GM12878 (cell line): ENCODE data around the gene TRAF3IP3. TPM values are rescaled to one million over a fixed set of nuclear protein-coding genes. Genes with fewer than 3 reads are reported as not detected.

Experiments
- ATAC-seq: fragments of 200-7000 bp; cut with Tn5 transposase; 3 replicates; pipeline ENCODE4 v1.9.1; 2020; ENCODE audit warnings: mild to moderate bottlenecking, moderate library complexity
- BruUV-seq: library from RNA; stranded (reverse); fragments of 400-500 nt; replicated peaks from 2 replicates; lab custom pipeline; 2021; lab: Mats Ljungman, UMichigan
- CTCF ChIA-PET: fragments of 300-600 bp; sonication (Branson Sonifier 250); formaldehyde crosslinking; extraction: SDS; loops from one replicate; lab custom pipeline; 2021; ENCODE audit warnings: inconsistent platforms; lab: Yijun Ruan, JAX
- POLR2A ChIA-PET: fragments of 350-600 bp; formaldehyde crosslinking; extraction: SDS; loops from one replicate; lab custom pipeline; 2021; ENCODE audit warnings: inconsistent platforms; lab: Charles Lee
- RAD21 ChIA-PET: fragments of 300-600 bp; sonication (Branson Sonifier 250); formaldehyde crosslinking; loops from one replicate; lab custom pipeline; 2023; ENCODE audit warnings: antibody characterized with exemption; ENCODE audit not compliant: unreplicated experiment; lab: Charles Lee
- SMC1A ChIA-PET: fragments of 300-600 bp; sonication (Branson Sonifier 250); formaldehyde crosslinking; loops from one replicate; lab custom pipeline; 2023; ENCODE audit not compliant: unreplicated experiment, uncharacterized antibody; lab: Charles Lee
- DNase-seq: peaks from one replicate; pipeline ENCODE4 v3.0.0-alpha.2; 2011; ENCODE audit warnings: low read depth, low spot score
- FAIRE-seq: peaks from 3 replicates; lab custom pipeline; 2011; peaks lifted over from hg19 to GRCh38; lab: Jason Lieb, UNC
- H2AFZ ChIP-seq: 2 replicates; pipeline ENCODE4 v1.6.0; 2011; ENCODE audit warnings: low read depth, low read length, control low read depth; ENCODE audit not compliant: control insufficient read depth
- H3K27ac ChIP-seq: 2 replicates; pipeline ENCODE4 v1.5.1; 2011; ENCODE audit warnings: control low read depth; ENCODE audit not compliant: control insufficient read depth, insufficient read depth
- H3K27me3 ChIP-seq, 2 experiments: replicated peaks in 1 of 2; 2 replicates each; pipeline versions ENCODE4 v1.6.0 to v1.6.1; 2011; ENCODE audit warnings: low read length in 1 of 2; ENCODE audit not compliant: control insufficient read depth in 2 of 2, insufficient read depth in 2 of 2
- H3K36me3 ChIP-seq, 2 experiments: 2 replicates each; pipeline ENCODE4 v1.5.1; 2011; ENCODE audit warnings: low read length in 1 of 2; ENCODE audit not compliant: control insufficient read depth in 2 of 2, insufficient read depth in 2 of 2
- H3K4me1 ChIP-seq: 2 replicates; pipeline ENCODE4 v1.6.1; 2011; ENCODE audit warnings: mild to moderate bottlenecking, low read length, moderate library complexity, mixed read lengths; ENCODE audit not compliant: control insufficient read depth, insufficient read depth
- H3K4me2 ChIP-seq: 2 replicates; pipeline ENCODE4 v1.6.0; 2011; ENCODE audit warnings: control low read depth; ENCODE audit not compliant: control insufficient read depth, insufficient read depth
- H3K4me3 ChIP-seq: fragments of 200-600 bp; sonication (generic); 2 replicates; pipeline ENCODE4 v1.5.1; 2016
- H3K79me2 ChIP-seq: 2 replicates; pipeline ENCODE4 v1.6.0; 2011; ENCODE audit warnings: low read length; ENCODE audit not compliant: control insufficient read depth, insufficient read depth
- H3K9ac ChIP-seq: 2 replicates; pipeline ENCODE4 v1.8.0; 2011; ENCODE audit warnings: low read length, control low read depth, mixed read lengths; ENCODE audit not compliant: control insufficient read depth, insufficient read depth
- H3K9me3 ChIP-seq: replicated peaks from 3 replicates; pipeline ENCODE4 v1.5.1; 2011; ENCODE audit warnings: mild to moderate bottlenecking, low read length; ENCODE audit not compliant: control insufficient read depth, insufficient read depth
- H4K20me1 ChIP-seq: 2 replicates; pipeline ENCODE4 v1.6.0; 2011; ENCODE audit not compliant: control insufficient read depth, insufficient read depth
- ATF7 ChIP-seq: fragments of 450-650 bp; IDR thresholded peaks from 2 replicates; pipeline ENCODE4 v1.6.1; 2016; ENCODE audit warnings: low read depth, mild to moderate bottlenecking
- BHLHE40 ChIP-seq, 2 experiments: fragments of 450-650 bp in 1 of 2; IDR thresholded peaks; 2 replicates each; pipeline ENCODE4 v1.6.1; 2011 to 2017; ENCODE audit warnings: low read depth in 2 of 2, borderline replicate concordance in 1 of 2, improper control_type of control experiment in 1 of 2, low read length in 1 of 2, mild to moderate bottlenecking in 1 of 2
- ETV6 ChIP-seq, 2 experiments: fragments of 450-650 bp in 1 of 2; IDR thresholded peaks in 1 of 2; conservative IDR thresholded peaks in 1 of 2; 2 replicates each; pipeline ENCODE4 v1.6.1; 2014; ENCODE audit warnings: antibody characterized with exemption in 1 of 2, borderline replicate concordance in 1 of 2, low read depth in 1 of 2, mild to moderate bottlenecking in 1 of 2, moderate library complexity in 1 of 2
- FOXM1 ChIP-seq: IDR thresholded peaks from 2 replicates; pipeline ENCODE4 v1.6.1; 2012; ENCODE audit warnings: low read depth, mild to moderate bottlenecking, inconsistent platforms, low read length, moderate library complexity
- IKZF1 ChIP-seq: fragments of 450-650 bp; conservative IDR thresholded peaks from 2 replicates; pipeline ENCODE4 v1.6.1; 2017; ENCODE audit warnings: antibody characterized with exemption, mild to moderate bottlenecking
- IRF4 ChIP-seq: IDR thresholded peaks from 2 replicates; pipeline ENCODE4 v1.6.1; 2011; ENCODE audit warnings: low read depth, low read length
- KAT2A ChIP-seq: conservative IDR thresholded peaks from 2 replicates; pipeline ENCODE4 v1.6.1; 2011; ENCODE audit warnings: low read depth, low read length; ENCODE audit not compliant: control insufficient read depth
- KDM1A ChIP-seq: fragments of 200-600 bp; sonication (generic); IDR thresholded peaks from 2 replicates; pipeline ENCODE4 v1.6.1; 2016; ENCODE audit warnings: borderline replicate concordance
- NFYA ChIP-seq: IDR thresholded peaks from 2 replicates; pipeline ENCODE4 v1.6.1; 2011; ENCODE audit warnings: low read depth, mild to moderate bottlenecking, low read length, improper control_type of control experiment, borderline replicate concordance
- NR2C2 ChIP-seq: IDR thresholded peaks from 2 replicates; pipeline ENCODE4 v1.6.1; 2011; ENCODE audit warnings: borderline replicate concordance, low read depth; ENCODE audit not compliant: control insufficient read depth, insufficient read length
- TAF1 ChIP-seq: IDR thresholded peaks from 2 replicates; pipeline ENCODE4 v1.6.1; 2011; ENCODE audit warnings: mild to moderate bottlenecking, low read depth, low read length, borderline replicate concordance
- TCF3 ChIP-seq: IDR thresholded peaks from 2 replicates; pipeline ENCODE4 v1.6.1; 2012; ENCODE audit warnings: low read depth, mild to moderate bottlenecking, low read length, borderline replicate concordance; ENCODE audit not compliant: insufficient read depth
- ZBTB4 ChIP-seq: fragments of 450-650 bp; formaldehyde crosslinking; IDR thresholded peaks from 2 replicates; pipeline ENCODE4 v1.4.0; 2022; ENCODE audit warnings: mild to moderate bottlenecking, moderate library complexity
- ZNF274 ChIP-seq: IDR thresholded peaks from one replicate; pipeline ENCODE4 v1.8.0; 2011; ENCODE audit not compliant: insufficient read length, insufficient read depth
- WGBS: methylation state at CpG from one replicate; pipeline ENCODE4 v1.1.6; 2016; ENCODE audit warnings: low lambda C conversion rate; ENCODE audit not compliant: insufficient replicate concordance, insufficient coverage; ENCODE audit errors: missing lambda C conversion rate; 5-methylcytosine and 5-hydroxymethylcytosine counted together
- in situ Hi-C: fragments of 300-500 bp; cut with MboI; formaldehyde crosslinking; loops from 9 replicates; pipeline ENCODE4 v1.14.3; 2018; ENCODE audit warnings: mixed read lengths
- intact Hi-C: fragments of 100-400 bp; cut with micrococcal nuclease; formaldehyde crosslinking; loops from one replicate; pipeline ENCODE4 v1.14.2; 2022; ENCODE audit not compliant: unreplicated experiment
- polyA plus RNA-seq, 11 experiments: library from polyadenylated mRNA; depleted of rRNA in 4 of 11; unstranded in 6 of 11; stranded (reverse) in 5 of 11; fragments of >200 nt; fragmentation: Nextera tagmentation in 4 of 11; fragmentation: Illumina TruSeq in 1 of 11; extraction: Ambion mirVana in 4 of 11; extraction: Trizol in 1 of 11; gene quantifications; 1 replicate in 1 of 11; 2 replicates in 10 of 11; pipeline versions ENCODE4 v1.2.1 to v1.2.3, GENCODE V29; 2011 to 2016; ENCODE audit warnings: inconsistent platforms in 2 of 11, missing spikeins in 2 of 11, low read depth in 1 of 11
- total RNA-seq, 4 experiments: library from RNA; depleted of rRNA in 3 of 4; stranded (reverse); fragments of >200 nt in 3 of 4; fragmentation: Illumina TruSeq in 1 of 4; extraction: Trizol in 1 of 4; gene quantifications; 2 replicates each; pipeline versions ENCODE4 v1.2.1 to v1.2.3, GENCODE V29; 2013 to 2021
- TF ChIP-seq, protein P1 (sequence below): IDR thresholded peaks from 2 replicates; pipeline ENCODE4 v1.6.1; 2011; ENCODE audit warnings: borderline replicate concordance, low read depth, mild to moderate bottlenecking, moderate library complexity, low read length; ENCODE audit not compliant: insufficient read depth, poor library complexity, severe bottlenecking
- TF ChIP-seq, protein P2 (sequence below): fragments of 450-650 bp; IDR thresholded peaks from 2 replicates; pipeline ENCODE4 v1.6.1; 2017; ENCODE audit warnings: mild to moderate bottlenecking

Gene TRAF3IP3
- total and polyA plus RNA-seq, 10 of the 15 experiments (the other 5 are each of a cell fraction or from before 2014, with no cell fraction given) = 61.6 to 121 (median 96.5) TPM

DNA sequence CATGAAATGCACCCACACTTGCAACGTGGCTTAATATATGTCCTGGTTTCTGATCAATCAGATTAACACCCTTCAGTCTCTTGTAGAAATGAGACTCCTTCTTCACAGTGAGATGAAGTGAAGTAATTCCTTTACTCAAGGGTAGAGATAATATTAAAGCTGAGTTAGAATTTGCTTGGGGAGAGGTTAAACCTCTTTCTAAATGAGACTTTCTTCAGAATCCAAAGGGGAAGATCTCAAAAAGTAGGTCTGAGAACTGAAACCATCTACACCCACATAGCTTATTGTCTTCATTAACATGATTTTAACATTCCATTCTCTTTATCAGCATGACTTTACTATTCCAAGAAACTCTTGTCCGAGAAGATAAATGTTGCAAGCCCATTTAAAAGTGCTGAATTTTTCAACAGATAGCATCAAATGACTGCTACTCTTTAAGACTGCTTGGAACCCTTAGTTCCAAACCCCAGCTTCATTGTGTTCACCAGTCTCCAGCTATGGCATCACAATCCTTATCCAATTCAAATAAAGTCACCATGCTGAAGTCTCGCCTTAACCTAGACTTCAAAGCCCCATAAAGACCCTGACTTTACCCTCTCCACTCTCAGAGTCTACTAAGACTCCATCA, 19.2 kb upstream of the TRAF3IP3 start:
- ChIA-PET CTCF (interaction anchor here (1.3 to 3.0 kb wide), 6 partner anchors 8 to 139 kb away, joined by 3 to 36 read pairs (median 6); no protein-coding TSS in a partner anchor), SMC1A (interaction anchor here (1.2 to 2.9 kb wide), 11 partner anchors 9 to 130 kb away, joined by 4 to 14 read pairs (median 4); no protein-coding TSS in a partner anchor), POLR2A (no interaction called here), RAD21 (interaction anchor here (0.8 to 2.1 kb wide), 6 partner anchors 9 to 139 kb away, joined by 3 to 8 read pairs (median 4); no protein-coding TSS in a partner anchor)
- no peak overlapping the region for H3K4me3 ChIP-seq
- intact Hi-C loops (no loop called here), in situ Hi-C loops (no loop called here)
- no peak overlapping the region for H3K4me2 ChIP-seq
- BruUV-seq = no TSS peak
- 11% methylated on average over 3 of the region's 3 CpGs for WGBS
- H3K4me1 ChIP-seq = no peaks in the 10 kb centered on the region; the same call in 1 of the 2 replicates
- no peak overlapping the region for H2AFZ ChIP-seq
- H3K36me3 ChIP-seq = no peaks in the 10 kb centered on the region
- no peaks in the 10 kb centered on the region for H3K27me3 ChIP-seq
- H3K27ac ChIP-seq = no peak overlapping the region
- H3K9ac ChIP-seq = no peak overlapping the region
- DNase-seq = no peak
- no peak for FAIRE-seq
- no peaks in the 10 kb centered on the region for H3K79me2 ChIP-seq
- H3K9me3 ChIP-seq = no peaks in the 10 kb centered on the region
- no peak for ATAC-seq
- no peaks in the 10 kb centered on the region for H4K20me1 ChIP-seq
- TF ChIP-seq IRF4 = no peak
- TF ChIP-seq NR2C2 = no peak
- TF ChIP-seq KAT2A = no peak
- TF ChIP-seq BHLHE40 (IDR thresholded peaks at IDR 0.05; ENCODE audit: borderline replicate concordance in 1 of 2, low read depth in 2 of 2, low read length in 1 of 2) = no peak
- no peak for TF ChIP-seq KDM1A
- TF ChIP-seq, protein P1, sequence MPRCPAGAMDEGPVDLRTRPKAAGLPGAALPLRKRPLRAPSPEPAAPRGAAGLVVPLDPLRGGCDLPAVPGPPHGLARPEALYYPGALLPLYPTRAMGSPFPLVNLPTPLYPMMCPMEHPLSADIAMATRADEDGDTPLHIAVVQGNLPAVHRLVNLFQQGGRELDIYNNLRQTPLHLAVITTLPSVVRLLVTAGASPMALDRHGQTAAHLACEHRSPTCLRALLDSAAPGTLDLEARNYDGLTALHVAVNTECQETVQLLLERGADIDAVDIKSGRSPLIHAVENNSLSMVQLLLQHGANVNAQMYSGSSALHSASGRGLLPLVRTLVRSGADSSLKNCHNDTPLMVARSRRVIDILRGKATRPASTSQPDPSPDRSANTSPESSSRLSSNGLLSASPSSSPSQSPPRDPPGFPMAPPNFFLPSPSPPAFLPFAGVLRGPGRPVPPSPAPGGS = no peak
- no peak for TF ChIP-seq ETV6 (conservative IDR thresholded peaks at IDR 0.05 in 1 of 2, IDR thresholded peaks at IDR 0.05 in 1 of 2; ENCODE audit: borderline replicate concordance in 1 of 2, low read depth in 1 of 2)
- TF ChIP-seq ZBTB4 = no peak
- no peak for TF ChIP-seq IKZF1
- no peak for TF ChIP-seq FOXM1
- no peak for TF ChIP-seq ZNF274
- no peak for TF ChIP-seq TCF3
- TF ChIP-seq TAF1 = no peak
- no peak for TF ChIP-seq ATF7
- TF ChIP-seq NFYA = no peak
- TF ChIP-seq, protein P2, sequence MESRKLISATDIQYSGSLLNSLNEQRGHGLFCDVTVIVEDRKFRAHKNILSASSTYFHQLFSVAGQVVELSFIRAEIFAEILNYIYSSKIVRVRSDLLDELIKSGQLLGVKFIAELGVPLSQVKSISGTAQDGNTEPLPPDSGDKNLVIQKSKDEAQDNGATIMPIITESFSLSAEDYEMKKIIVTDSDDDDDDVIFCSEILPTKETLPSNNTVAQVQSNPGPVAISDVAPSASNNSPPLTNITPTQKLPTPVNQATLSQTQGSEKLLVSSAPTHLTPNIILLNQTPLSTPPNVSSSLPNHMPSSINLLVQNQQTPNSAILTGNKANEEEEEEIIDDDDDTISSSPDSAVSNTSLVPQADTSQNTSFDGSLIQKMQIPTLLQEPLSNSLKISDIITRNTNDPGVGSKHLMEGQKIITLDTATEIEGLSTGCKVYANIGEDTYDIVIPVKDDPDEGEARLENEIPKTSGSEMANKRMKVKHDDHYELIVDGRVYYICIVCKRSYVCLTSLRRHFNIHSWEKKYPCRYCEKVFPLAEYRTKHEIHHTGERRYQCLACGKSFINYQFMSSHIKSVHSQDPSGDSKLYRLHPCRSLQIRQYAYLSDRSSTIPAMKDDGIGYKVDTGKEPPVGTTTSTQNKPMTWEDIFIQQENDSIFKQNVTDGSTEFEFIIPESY = no peak
